Mucosa of descending colon (tissue), 3 donors: ENCODE data around the gene TMCC1. TPM values are rescaled to one million over a fixed set of nuclear protein-coding genes. Genes with fewer than 3 reads are reported as not detected.
A peak's percentile ranks its signal among the peaks of the same experiment; 100 is the strongest.

ENCODE experiments used
- ATAC-seq: fragments of 200-7000 bp; cut with Tn5 transposase; one replicate; pipeline ENCODE4 v1.9.1; 2020; ENCODE audit warnings: mild to moderate bottlenecking, moderate library complexity
- DNase-seq, 3 donors: peaks; one replicate each; pipeline ENCODE4 v3.0.0-alpha.2; 2020
- H3K36me3 ChIP-seq: fragments of 200-600 bp; one replicate; pipeline ENCODE4 v1.8.0; 2021; ENCODE audit warnings: low read depth, mild to moderate bottlenecking
- H3K4me1 ChIP-seq: fragments of 200-600 bp; one replicate; pipeline ENCODE4 v1.8.0; 2021; ENCODE audit warnings: low read depth, mild to moderate bottlenecking
- H3K4me3 ChIP-seq: fragments of 200-600 bp; one replicate; pipeline ENCODE4 v1.8.0; 2021; ENCODE audit warnings: mild to moderate bottlenecking
- H3K9me3 ChIP-seq: fragments of 200-600 bp; one replicate; pipeline ENCODE4 v1.8.0; 2021; ENCODE audit warnings: mild to moderate bottlenecking
- intact Hi-C, 2 donors: fragments of 100-400 bp; cut with DNase I in 1 of 2; cut with micrococcal nuclease in 1 of 2; formaldehyde crosslinking; loops; one replicate each; pipeline versions ENCODE4 v1.11.0 to v1.11.1; 2022; cut with DNase I, micrococcal nuclease
- total RNA-seq, 3 donors: library from RNA; stranded (reverse); fragmentation: NEBNext Ultra II Directional in 2 of 3; extraction: Animal tissue kit (Norgen Biotek cat#: 25700) in 2 of 3; gene quantifications; one replicate each; pipeline versions ENCODE4 v1.2.1 to v1.2.4, GENCODE V29; 2021 to 2023
- TF ChIP-seq, protein P1 (sequence below): fragments of 200-600 bp; IDR thresholded peaks from one replicate; pipeline ENCODE4 v1.8.0; 2022; ENCODE audit warnings: antibody characterized with exemption, mild to moderate bottlenecking
- donor health status: DM: no; HTN: no; CAD: no; lungs with moderate emphysema.
- donor health status: DM: no; HTN: no; CAD: no.
- donor health status: DM: no; HTN: yes; CAD: no.

TMCC1 gene
- total RNA-seq, 3 donors from 2014 or later: 28.6 to 58.7 (median 28.9) TPM

DNA sequence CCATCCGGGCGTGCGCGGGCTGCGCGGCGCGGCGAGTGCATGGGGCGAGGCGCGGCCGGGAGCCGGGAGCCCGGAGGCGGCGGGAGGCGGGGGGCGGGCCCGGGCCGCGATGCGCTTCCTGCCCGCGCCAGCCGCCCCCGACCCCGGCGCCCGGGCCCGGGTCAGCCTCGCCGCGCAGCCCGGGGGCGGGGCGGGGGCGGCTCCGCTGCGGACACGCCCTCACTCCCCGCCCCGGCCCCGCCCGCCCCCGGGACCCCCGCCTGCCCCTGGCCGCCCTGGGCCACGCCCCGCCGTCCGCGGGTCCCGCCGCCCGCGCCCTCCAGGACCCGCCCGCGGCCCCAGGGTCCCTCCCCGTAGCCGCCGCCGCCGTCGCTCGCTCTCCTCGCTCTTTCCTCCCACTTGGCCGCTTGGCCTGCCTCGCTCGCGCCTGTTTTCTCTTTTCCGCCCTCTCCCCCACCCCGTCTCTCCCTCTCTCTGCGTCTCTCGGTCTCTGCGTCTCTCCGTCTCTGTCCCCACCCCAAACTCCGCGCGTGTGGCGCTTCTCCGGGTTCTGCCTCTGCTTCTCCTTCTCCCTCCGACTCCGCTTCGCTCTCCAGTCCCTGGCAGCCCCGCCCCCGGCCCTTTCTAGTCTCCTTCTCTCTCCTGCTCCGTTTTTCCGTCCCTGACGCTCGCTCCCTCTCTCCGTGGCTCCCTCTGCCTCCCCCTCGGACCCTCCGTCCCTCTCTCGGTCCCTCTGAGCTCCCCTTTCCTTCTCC is 286.7 kb downstream of the TMCC1 start, which contains the start of gene PLXND1:
PLXND1 (minus strand) TSS at position 41 of the 755 bp plus-strand sequence; CDS start at position 4, 37 bp downstream.
- no peaks in the 10 kb centered on the region for H3K36me3 ChIP-seq
- peak within 1 kb of the TSS; percentile 24 for H3K4me3 ChIP-seq
- TF ChIP-seq, protein P1, sequence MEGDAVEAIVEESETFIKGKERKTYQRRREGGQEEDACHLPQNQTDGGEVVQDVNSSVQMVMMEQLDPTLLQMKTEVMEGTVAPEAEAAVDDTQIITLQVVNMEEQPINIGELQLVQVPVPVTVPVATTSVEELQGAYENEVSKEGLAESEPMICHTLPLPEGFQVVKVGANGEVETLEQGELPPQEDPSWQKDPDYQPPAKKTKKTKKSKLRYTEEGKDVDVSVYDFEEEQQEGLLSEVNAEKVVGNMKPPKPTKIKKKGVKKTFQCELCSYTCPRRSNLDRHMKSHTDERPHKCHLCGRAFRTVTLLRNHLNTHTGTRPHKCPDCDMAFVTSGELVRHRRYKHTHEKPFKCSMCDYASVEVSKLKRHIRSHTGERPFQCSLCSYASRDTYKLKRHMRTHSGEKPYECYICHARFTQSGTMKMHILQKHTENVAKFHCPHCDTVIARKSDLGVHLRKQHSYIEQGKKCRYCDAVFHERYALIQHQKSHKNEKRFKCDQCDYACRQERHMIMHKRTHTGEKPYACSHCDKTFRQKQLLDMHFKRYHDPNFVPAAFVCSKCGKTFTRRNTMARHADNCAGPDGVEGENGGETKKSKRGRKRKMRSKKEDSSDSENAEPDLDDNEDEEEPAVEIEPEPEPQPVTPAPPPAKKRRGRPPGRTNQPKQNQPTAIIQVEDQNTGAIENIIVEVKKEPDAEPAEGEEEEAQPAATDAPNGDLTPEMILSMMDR: no peak
- no peaks in the 10 kb centered on the region for H3K9me3 ChIP-seq
- peaks cover 7% of the 10 kb centered on the region for H3K4me1 ChIP-seq
- intact Hi-C loops: no loop called here
- DNase-seq (peak; percentile 56 to 79 (median 74)), ATAC-seq (peak; percentile 62)

DNA sequence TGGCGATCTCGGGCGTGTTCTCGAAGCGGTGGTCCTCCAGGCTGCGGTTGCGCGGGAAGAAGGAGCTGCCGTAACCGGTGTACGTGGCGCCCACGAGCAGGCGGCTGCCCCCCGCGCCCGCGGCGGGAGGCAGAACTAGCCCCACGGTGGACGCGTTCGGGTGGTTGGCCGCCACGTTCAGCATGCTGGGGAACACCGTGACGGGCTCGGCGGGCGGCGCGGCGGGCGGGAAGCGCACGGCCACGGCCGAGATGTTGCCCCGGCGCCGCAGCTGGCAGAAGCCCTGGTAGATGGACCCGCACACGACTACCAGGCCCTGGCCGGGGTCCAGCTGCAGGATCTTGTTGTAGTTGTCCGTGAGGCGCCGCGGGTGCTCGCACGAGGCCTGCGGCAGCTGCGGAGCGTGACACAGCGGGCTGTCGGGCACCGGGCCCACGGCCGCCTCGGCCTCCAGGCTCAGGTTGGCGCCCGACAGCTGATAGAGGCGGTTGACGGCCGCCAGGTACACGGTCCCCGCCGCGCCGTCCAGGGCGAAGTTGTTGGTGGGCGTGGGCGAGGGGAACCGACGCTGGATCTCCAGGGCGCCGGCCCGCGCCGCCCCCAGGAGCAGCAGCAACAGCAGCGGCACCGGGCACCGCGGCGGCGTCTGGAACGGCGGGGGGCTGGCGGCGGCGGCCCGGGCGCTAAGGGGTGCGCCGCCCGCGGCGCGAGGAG is 287.4 kb downstream of the TMCC1 start:
- TF ChIP-seq, protein P1: no peak
- Histone ChIP-seq H3K9me3 (no peaks in the 10 kb centered on the region), H3K4me3 (peak overlapping the region; percentile 24), H3K36me3 (no peaks in the 10 kb centered on the region), H3K4me1 (peaks cover 7% of the 10 kb centered on the region)
- peak; percentile 8 for ATAC-seq
- peak in 1 of 3 donors; percentile 55 for DNase-seq
- intact Hi-C loops: no loop called here

DNA sequence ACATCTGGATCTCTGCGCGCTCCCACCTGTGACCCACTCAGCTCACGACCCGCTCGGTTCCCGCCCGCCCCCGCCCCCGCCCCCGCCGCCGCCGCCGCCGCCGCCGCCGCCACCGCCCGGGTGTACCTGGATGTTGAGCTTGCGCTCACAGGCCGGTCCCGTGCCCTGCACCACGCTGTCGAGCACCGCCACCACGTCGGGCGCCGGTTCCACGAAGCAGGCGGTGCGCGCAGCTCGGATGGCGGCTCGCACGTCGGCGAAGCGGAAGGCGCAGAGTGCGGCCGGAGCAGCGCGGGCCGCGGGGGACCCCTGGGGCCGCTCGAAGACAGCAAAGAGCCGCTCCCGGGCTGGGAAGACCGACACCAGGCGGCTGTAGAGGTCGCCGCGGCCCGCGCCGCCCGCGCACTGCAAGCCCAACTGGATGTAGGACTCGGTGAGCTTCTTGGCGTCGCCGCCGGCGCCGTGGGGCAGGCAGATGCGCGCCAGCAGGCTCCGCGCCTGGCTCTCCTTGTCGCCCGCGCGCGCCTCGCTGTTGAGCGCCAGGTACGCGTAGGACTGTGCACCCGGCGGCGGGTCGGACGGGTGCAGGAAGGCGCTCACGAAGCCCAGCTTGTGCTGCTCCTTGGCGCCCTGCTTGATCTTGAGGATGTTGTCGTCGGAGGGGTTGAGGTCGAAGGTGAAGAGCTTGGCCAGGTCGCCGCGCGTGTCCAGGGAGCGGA is 288.1 kb downstream of the TMCC1 start:
- peak overlapping the region; percentile 24 for H3K4me3 ChIP-seq
- peaks cover 7% of the 10 kb centered on the region for H3K4me1 ChIP-seq
- H3K9me3 ChIP-seq: no peaks in the 10 kb centered on the region
- peak; percentile 53 for ATAC-seq
- peak in 1 of 3 donors; percentile 58 for DNase-seq
- no peaks in the 10 kb centered on the region for H3K36me3 ChIP-seq
- intact Hi-C loops: no loop called here
- TF ChIP-seq, protein P1: no peak

DNA sequence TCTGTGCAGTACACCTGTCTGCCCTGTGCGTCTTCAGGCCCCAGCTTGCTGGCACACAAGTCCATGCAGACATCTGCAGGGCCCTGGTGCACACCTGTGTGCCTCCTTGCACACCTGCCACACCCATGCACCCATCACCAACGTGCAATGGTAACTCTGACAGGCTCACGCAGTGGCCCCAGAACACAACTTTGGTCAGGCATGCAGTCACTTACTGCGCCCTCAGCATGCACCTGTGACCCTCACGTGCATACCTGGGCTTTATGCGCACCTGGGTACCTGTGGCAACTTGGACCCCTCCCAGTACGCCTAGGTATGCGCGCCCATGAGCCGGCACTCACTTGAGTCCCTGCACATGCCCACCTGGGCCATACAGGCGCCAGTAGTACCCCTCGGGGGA is 288.7 kb downstream of the TMCC1 start:
- peaks cover 7% of the 10 kb centered on the region for H3K4me1 ChIP-seq
- no peak for ATAC-seq
- intact Hi-C loops: no loop called here

More for the DNA sequence above, 288.7 kb downstream of the TMCC1 start:
- H3K36me3 ChIP-seq: no peaks in the 10 kb centered on the region
- DNase-seq: no peak
- H3K9me3 ChIP-seq: no peaks in the 10 kb centered on the region
- TF ChIP-seq, protein P1: no peak
- no peak overlapping the region for H3K4me3 ChIP-seq
